Epithelial cell of esophagus (primary cell): Measurements from ENCODE around the gene LASP1NB.

Experiments used
- DNase-seq: peaks from one replicate; pipeline ENCODE4 v3.0.0; 2010; ENCODE audit warnings: low read depth
- H3K4me3 ChIP-seq: 2 replicates; pipeline ENCODE4 v1.5.1; 2011; ENCODE audit warnings: mild to moderate bottlenecking, low read length, control low read depth
- TF ChIP-seq, protein P1 (sequence below): IDR thresholded peaks from 2 replicates; pipeline ENCODE4 v1.5.1; 2011; ENCODE audit warnings: low read depth, mild to moderate bottlenecking, low read length, control low read depth, inconsistent platforms; ENCODE audit not compliant: insufficient read depth; ENCODE audit errors: missing control alignments

Gene LASP1NB

DNA sequence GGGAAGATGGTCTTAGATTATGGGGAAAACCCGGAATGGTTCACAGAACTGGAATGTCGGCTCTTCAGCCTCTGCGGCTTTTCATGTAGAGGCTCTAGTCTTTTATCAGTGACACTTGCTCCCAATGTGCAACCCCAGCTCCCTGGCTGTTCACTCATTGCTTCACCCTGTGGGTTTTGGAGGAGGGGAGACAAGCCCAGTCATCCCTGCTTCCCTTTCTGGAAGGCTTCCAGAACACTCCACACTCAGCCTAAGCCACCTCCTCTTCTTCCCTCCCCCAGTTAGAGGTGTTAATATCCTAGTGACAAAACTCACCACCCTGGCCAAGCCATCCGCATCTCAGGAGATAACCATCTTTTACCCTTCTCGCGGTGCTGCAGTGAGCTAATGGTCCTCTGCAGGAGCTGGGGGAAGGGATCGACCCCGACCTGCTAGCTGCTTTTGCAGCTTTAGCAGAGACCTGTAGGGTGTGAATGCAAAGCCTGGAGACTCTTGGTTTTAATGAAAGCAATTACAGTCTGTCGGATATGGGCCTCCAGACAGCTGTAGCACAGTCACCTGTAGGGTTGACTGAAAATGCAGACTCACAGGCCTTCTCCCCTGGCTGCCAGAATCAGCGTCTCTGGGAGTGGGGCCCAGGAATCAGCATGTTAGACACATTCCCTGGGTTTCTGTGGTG is 24.3 kb upstream of the LASP1NB start:
- no peak overlapping the region for H3K4me3 ChIP-seq
- TF ChIP-seq, protein P1, sequence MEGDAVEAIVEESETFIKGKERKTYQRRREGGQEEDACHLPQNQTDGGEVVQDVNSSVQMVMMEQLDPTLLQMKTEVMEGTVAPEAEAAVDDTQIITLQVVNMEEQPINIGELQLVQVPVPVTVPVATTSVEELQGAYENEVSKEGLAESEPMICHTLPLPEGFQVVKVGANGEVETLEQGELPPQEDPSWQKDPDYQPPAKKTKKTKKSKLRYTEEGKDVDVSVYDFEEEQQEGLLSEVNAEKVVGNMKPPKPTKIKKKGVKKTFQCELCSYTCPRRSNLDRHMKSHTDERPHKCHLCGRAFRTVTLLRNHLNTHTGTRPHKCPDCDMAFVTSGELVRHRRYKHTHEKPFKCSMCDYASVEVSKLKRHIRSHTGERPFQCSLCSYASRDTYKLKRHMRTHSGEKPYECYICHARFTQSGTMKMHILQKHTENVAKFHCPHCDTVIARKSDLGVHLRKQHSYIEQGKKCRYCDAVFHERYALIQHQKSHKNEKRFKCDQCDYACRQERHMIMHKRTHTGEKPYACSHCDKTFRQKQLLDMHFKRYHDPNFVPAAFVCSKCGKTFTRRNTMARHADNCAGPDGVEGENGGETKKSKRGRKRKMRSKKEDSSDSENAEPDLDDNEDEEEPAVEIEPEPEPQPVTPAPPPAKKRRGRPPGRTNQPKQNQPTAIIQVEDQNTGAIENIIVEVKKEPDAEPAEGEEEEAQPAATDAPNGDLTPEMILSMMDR: no peak
- DNase-seq: peak; percentile 94

DNA sequence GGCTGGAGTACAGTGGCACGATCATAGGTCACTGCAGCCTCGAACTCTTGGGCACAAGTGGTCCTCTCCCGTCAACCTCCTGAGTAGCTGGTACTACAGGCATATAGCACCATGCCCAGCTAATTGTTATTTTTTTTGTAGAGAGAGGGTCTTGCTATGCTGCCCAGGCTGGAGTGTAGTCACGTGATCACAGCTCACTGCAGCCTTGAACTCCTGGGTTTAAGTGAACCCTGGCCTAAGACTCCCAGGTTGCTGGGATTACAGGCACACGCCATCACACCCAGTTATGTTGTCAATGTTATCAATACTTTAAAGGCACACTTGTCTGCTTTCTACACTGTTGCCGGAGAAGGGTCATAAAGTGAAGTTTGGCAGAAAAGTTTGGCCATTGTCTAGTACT is 22.0 kb upstream of the LASP1NB start:
- H3K4me3 ChIP-seq: no peak overlapping the region
- DNase-seq: no peak
- TF ChIP-seq, protein P1: no peak

DNA sequence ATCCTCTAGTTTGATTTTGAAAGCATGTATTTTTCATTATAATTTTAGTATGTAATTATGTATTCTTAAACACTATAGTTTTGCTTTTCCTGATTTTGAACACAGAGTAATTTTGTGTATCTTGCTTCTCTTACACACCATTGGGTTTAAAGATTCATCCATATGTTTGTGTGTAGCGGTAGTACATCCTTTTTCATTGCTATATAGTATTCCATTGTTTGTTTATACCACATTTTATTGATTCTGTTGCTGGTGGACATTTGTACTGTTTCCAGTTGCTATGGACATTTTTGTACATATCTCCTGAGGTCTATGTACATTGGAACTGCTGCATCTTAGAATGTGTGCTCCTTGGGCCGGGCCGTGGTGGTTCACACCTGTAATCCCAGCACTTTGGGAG is 20.5 kb upstream of the LASP1NB start:
- TF ChIP-seq, protein P1: no peak
- no peak for DNase-seq
- no peak overlapping the region for H3K4me3 ChIP-seq

DNA sequence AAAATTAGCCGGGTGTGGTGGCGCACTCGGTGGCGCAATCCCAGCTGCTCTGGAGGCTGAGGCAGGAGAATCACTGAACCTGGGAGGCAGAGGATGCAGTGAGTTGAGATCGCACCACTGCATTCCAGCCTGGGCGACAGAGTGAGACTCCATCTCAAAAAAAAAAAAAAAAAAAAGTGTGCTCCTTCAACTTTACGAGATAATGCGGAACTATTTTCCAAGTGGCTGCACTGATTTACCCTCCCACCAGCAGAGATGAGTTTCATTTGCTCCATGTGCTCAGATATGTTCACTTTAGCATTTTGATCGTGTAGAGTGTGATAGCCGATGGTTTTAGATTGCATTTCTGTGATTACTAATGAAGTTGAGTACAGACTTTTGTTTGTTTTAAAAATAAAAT is 20.0 kb upstream of the LASP1NB start:
- no peak for DNase-seq
- H3K4me3 ChIP-seq: no peak overlapping the region
- TF ChIP-seq, protein P1: no peak

DNA sequence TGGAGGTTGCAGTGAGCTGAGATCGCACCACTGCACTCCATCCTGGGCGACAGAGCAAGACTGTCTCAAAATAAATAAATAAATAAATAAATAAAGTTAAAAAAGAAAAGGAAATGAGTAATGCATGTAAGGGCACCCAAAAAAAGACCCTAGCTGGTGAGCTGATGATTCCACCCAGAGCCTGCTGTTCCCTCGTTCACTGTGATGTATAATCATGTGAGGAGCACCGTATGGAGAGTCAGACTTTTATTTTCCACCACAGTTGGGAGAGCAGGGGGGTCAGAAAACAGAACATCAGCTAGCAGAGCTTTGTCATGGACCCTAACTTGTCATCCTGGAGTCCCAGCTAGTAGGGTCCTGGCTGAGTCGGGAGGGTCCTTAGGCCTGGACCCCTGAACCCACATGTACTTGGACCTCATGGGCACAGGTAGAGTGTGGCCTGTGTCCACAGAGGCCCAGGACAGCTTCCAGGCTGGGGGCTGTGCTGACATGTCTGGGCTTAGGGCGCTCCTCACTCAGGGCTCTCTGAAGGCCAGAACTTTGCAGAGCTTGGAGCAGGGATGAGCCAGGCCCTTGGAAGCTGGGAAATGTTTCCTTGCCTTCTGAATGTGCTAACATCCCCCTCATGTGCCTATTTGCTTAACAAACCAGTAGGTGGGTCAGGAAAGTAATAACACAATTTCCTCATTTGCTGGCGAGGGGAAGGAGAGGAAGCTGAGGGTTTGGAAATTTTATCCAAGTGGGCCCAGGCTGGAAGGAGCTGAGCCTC is 18.8 kb upstream of the LASP1NB start:
- TF ChIP-seq, protein P1: no peak
- peak; percentile 37 for DNase-seq
- no peak overlapping the region for H3K4me3 ChIP-seq

DNA sequence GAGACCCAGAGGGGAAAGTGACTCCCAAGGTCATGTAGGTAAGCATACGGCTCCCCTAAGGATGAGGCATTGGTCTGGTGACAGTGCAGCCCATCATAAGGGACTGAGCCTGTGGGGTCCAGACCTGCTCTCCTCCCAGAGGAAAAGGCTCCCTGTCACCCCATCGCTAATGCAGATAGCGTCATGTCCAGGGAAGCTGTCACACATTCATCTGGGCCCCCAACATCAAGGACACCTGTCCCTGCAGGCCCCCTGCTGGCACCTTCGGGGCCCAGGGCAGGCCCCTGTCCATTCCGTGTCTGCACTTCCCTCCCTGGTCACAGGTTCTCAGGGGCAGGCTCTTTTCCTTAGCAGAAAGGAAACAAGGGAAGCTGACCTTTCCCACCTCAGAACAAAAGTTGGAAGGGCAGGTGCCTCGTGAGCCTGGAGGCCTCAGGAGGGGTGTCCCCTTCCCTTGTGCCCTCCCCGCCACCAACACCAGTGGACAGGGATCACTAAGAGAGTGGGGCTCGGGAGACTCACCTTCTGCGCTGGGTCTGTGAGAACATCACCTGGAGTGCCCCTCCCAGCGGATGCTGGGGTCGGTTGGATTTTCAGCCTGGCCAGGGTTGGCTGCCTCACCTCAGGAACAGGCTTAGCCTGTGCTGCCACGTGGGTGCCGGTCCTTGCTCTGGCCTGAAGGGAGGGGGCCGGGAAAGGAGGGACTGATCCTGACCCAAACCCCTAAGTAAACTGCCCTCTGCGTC is 17.3 kb upstream of the LASP1NB start:
- DNase-seq: no peak
- H3K4me3 ChIP-seq: no peak overlapping the region
- TF ChIP-seq, protein P1: no peak
